Esophagus squamous epithelium (tissue), 5 donors: ENCODE data around the gene FAM124A. TPM values are rescaled to one million over a fixed set of nuclear protein-coding genes. Genes with fewer than 3 reads are reported as not detected.

Experiments
- DNase-seq: peaks from one replicate; lab custom pipeline; 2025; lab: John Stamatoyannopoulos, UW
- H3K27ac ChIP-seq, 4 donors: fragments of 200-600 bp; sonication (generic); one replicate each; pipeline ENCODE4 v1.5.1; 2016 to 2019; ENCODE audit warnings: mild to moderate bottlenecking in 1 of 4
- H3K27me3 ChIP-seq, 4 donors: fragments of 200-600 bp; sonication (generic); 1 replicate in 3 of 4; 2 replicates in 1 of 4; pipeline versions ENCODE4 v1.5.1 to v1.6.0; 2017 to 2021; ENCODE audit warnings: antibody characterized with exemption in 1 of 4
- H3K36me3 ChIP-seq, 3 donors: fragments of 200-600 bp; sonication (generic); one replicate each; pipeline ENCODE4 v1.5.1; 2016 to 2019
- H3K4me1 ChIP-seq, 3 donors: fragments of 200-600 bp; sonication (generic); one replicate each; pipeline ENCODE4 v1.5.1; 2017 to 2019
- H3K4me3 ChIP-seq, 4 donors: fragments of 200-600 bp; sonication (generic); 1 replicate in 3 of 4; 2 replicates in 1 of 4; pipeline ENCODE4 v1.5.1; 2016 to 2019; ENCODE audit warnings: mild to moderate bottlenecking in 2 of 4, moderate library complexity in 1 of 4
- H3K9me3 ChIP-seq, 3 donors: fragments of 200-600 bp; sonication (generic); one replicate each; pipeline ENCODE4 v1.5.1; 2016 to 2019
- POLR2A ChIP-seq, 4 donors: fragments of 450-650 bp; IDR thresholded peaks; one replicate each; pipeline ENCODE4 v1.6.1; 2017; ENCODE audit warnings: antibody characterized with exemption in 4 of 4, mild to moderate bottlenecking in 4 of 4, moderate library complexity in 3 of 4
- WGBS, 2 donors: methylation state at CpG; one replicate each; pipeline ENCODE4 v1.1.5; 2018; 5-methylcytosine and 5-hydroxymethylcytosine counted together
- intact Hi-C: fragments of 100-400 bp; cut with DNase I; formaldehyde crosslinking; loops from one replicate; pipeline ENCODE4 v1.15.0; 2022
- total RNA-seq, 4 donors: library from RNA; depleted of rRNA; stranded (reverse); fragments of >200 nt; gene quantifications; one replicate each; pipeline ENCODE4 v1.1.0, GENCODE V29; 2016
- TF ChIP-seq, protein P1 (sequence below), 6 experiments: fragments of 450-650 bp in 4 of 6; fragments of 200-600 bp in 2 of 6; sonication (generic) in 2 of 6; IDR thresholded peaks; one replicate each; pipeline ENCODE4 v1.5.1; 2016 to 2019; ENCODE audit warnings: antibody characterized with exemption in 6 of 6, mild to moderate bottlenecking in 4 of 6, moderate library complexity in 4 of 6
- donor health status: DM: yes; HTN: yes; CAD: no.

The FAM124A gene
- total RNA-seq, 4 donors from 2014 or later: 0.45 to 2.5 (median 1.3) TPM

DNA sequence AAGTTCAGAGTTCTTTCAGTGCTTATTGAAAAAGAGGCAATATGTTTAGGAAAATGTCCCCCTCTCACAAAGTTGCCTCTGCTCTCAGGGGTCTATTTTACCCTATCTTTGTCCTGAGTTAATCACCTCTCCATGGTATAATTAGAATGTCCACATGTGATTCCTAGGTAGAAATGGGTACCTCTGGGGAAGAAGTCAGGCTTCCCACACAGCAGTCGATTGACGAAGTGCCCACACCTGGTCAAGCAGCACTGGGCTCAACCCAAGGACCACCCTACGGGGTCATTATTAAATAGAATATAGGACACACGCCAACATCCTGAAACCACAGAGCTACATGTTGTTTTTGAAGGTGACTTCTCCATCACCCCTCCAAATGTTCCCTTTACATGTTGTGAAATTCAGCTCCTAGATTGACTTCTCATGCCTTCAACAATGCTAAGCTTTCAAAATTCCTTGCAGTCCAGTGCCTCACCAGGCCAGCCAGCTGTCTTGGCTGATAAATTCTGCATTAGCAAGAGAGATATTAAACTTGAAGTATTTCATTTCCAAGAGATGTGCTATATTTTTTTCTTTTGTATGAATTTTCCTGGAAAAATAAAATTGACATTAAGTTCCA, 43.6 kb upstream of the FAM124A start:
- 85 to 90% methylated on average over 4 of the region's 4 CpGs for WGBS, 2 donors
- H3K4me3 ChIP-seq: no peak overlapping the region
- no peaks in the 10 kb centered on the region for H3K36me3 ChIP-seq
- H3K4me1 ChIP-seq: no peaks in the 10 kb centered on the region
- no peak for DNase-seq
- peaks cover 0 to 44% (median 0%) of the 10 kb centered on the region in 4 donors for H3K27me3 ChIP-seq
- no peaks in the 10 kb centered on the region for H3K9me3 ChIP-seq
- TF ChIP-seq, protein P1, sequence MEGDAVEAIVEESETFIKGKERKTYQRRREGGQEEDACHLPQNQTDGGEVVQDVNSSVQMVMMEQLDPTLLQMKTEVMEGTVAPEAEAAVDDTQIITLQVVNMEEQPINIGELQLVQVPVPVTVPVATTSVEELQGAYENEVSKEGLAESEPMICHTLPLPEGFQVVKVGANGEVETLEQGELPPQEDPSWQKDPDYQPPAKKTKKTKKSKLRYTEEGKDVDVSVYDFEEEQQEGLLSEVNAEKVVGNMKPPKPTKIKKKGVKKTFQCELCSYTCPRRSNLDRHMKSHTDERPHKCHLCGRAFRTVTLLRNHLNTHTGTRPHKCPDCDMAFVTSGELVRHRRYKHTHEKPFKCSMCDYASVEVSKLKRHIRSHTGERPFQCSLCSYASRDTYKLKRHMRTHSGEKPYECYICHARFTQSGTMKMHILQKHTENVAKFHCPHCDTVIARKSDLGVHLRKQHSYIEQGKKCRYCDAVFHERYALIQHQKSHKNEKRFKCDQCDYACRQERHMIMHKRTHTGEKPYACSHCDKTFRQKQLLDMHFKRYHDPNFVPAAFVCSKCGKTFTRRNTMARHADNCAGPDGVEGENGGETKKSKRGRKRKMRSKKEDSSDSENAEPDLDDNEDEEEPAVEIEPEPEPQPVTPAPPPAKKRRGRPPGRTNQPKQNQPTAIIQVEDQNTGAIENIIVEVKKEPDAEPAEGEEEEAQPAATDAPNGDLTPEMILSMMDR (IDR thresholded peaks at IDR 0.05): no peak
- TF ChIP-seq POLR2A (IDR thresholded peaks at IDR 0.05): no peak
- intact Hi-C loops: no loop called here
- H3K27ac ChIP-seq: no peak overlapping the region

DNA sequence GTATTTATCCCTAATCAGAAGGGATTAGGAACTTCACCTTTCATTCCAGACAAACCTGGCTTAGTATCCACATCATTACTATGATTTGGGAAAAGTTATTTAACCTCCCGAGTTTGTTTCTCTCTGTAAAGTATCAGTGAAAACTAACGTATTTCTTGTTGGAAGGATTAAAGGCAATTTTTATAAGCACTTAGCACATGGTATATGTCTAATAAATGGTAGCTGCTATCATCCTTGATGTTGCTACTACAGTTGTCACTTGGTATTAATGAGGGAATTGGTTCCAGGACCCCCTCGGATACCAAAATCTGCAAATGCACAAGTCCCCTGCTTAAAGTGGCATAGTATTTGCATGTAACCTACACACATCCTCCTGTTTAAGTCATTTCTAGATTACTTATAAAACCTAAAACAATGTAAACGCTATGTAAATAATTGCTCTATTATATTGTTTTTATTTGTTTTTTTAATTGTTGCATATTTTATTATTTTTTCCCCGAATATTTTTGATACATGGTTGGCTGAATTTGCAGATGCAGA, 42.7 kb upstream of the FAM124A start:
- no peak for DNase-seq
- WGBS, 2 donors: 76 to 81% methylated on average over 5 of the region's 5 CpGs
- H3K9me3 ChIP-seq: no peaks in the 10 kb centered on the region
- H3K36me3 ChIP-seq: no peaks in the 10 kb centered on the region
- intact Hi-C loops: no loop called here
- TF ChIP-seq, protein P1 (IDR thresholded peaks at IDR 0.05): no peak
- TF ChIP-seq POLR2A (IDR thresholded peaks at IDR 0.05): no peak
- H3K27me3 ChIP-seq: peaks cover 0 to 48% (median 0%) of the 10 kb centered on the region in 4 donors
- H3K4me1 ChIP-seq: no peaks in the 10 kb centered on the region
- H3K27ac ChIP-seq: no peak overlapping the region
- no peak overlapping the region for H3K4me3 ChIP-seq

DNA sequence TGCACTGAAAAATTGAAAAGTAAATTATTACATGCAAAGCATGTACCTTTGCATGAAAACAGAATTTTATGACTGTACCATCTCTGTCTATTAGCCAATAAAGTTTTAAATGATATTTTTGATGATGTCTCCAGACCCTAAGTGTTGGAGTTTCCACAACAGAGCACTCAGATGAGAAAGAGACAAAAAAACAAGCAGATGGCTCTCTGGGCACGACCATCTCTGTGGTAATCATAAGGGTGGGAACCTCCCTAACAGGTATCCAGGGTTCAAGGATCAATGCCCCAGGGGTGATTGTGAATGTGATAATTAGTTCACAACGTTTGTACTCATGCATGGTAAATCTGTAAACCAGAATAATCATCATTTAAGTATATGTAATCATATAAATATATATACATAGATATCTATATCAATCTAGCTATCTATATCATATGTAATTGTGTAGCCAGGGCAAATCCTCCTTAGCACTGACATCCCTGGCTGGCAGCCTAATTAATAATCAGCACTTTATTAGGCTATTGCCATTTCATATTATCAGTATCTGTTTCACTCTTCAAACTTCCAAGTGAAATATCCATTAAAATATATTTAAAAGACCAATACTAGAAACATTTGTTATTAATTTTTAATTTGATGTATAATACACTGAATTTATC, 41.2 kb upstream of the FAM124A start:
- intact Hi-C loops: no loop called here
- 13 to 35% methylated on average over 2 of the region's 2 CpGs for WGBS, 2 donors
- no peak for DNase-seq
- TF ChIP-seq, protein P1 (IDR thresholded peaks at IDR 0.05): no peak
- no peak for TF ChIP-seq POLR2A (IDR thresholded peaks at IDR 0.05)
- Histone ChIP-seq H3K36me3 (no peaks in the 10 kb centered on the region), H3K27me3 (peaks cover 0 to 48% (median 0%) of the 10 kb centered on the region in 4 donors), H3K4me3 (no peak overlapping the region), H3K4me1 (no peaks in the 10 kb centered on the region), H3K27ac (no peak overlapping the region), H3K9me3 (no peaks in the 10 kb centered on the region)

DNA sequence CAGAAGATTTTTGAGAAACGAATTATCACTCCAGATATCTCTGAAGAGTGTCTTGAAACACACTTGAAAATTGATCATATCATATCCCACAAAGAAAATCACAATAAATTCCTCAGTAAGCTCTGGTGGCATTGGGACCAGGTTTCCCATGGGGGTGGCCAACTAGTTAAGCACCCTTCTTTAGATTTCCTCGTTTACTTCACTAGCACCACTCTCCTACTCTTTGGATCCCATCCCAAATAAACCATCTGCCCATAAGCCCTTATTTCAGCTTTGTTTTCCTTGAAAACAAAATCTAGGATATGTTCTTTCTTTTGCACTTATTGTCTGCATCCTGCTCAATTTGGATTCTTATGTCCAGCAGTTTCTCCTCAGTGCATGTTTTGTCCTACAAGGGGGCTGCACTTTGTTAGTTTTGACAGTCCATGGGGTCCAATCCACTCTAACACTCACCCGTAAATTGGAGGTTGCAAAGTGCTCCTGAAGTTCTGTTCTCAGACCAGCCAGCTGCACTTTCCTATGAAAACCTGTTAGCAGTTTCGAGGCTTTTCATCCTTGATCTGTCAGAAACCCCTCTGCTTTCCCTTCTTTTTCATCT, 40.3 kb upstream of the FAM124A start:
- Histone ChIP-seq H3K27ac (no peak overlapping the region), H3K4me3 (no peak overlapping the region), H3K27me3 (peaks cover 0 to 52% (median 0%) of the 10 kb centered on the region in 4 donors), H3K4me1 (no peaks in the 10 kb centered on the region), H3K9me3 (no peaks in the 10 kb centered on the region), H3K36me3 (no peaks in the 10 kb centered on the region)
- 51 to 63% methylated on average over 4 of the region's 4 CpGs for WGBS, 2 donors
- DNase-seq: no peak
- TF ChIP-seq, protein P1 (IDR thresholded peaks at IDR 0.05): no peak
- no peak for TF ChIP-seq POLR2A (IDR thresholded peaks at IDR 0.05)
- intact Hi-C loops: no loop called here

DNA sequence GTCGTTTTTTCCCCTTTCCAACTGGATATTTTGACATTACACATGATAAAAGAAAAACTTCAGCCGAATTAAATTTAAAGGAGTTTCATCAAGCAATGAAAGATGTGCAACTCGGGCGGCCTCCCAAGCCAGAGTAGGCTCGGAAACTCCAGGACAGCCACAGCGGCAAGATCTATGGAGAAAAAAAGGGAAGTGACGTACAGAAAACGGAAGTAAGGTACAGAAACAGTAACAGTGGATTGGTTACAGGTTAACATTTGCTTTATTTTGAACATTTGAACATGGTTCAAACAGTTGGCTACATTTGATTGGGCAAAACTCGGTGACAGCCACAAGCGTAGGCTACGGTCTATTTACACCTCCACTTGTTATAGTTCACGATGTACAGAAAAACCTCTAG, 30.5 kb upstream of the FAM124A start:
- TF ChIP-seq, protein P1 (IDR thresholded peaks at IDR 0.05): no peak
- no peak for TF ChIP-seq POLR2A (IDR thresholded peaks at IDR 0.05)
- WGBS, 2 donors: 84 to 91% methylated on average over 12 of the region's 12 CpGs
- no peaks in the 10 kb centered on the region for H3K36me3 ChIP-seq
- no peak for DNase-seq
- no peaks in the 10 kb centered on the region for H3K4me1 ChIP-seq
- H3K27ac ChIP-seq: no peak overlapping the region
- intact Hi-C loops: no loop called here
- H3K9me3 ChIP-seq: no peaks in the 10 kb centered on the region
- H3K4me3 ChIP-seq: no peak overlapping the region
- H3K27me3 ChIP-seq: peaks cover 0 to 5% (median 0%) of the 10 kb centered on the region in 4 donors
